Islet precursor cell (in vitro differentiated cells): ENCODE measurements around the gene STON1.
A peak's percentile ranks its signal among the peaks of the same experiment; 100 is the strongest.
"Not testable (repeated sequence)": the region's sequence is repeated elsewhere in the genome, so short reads cannot be mapped to it uniquely, and the experiment has no call there.

Source experiments
- DNase-seq: peaks from one replicate; pipeline ENCODE4 v3.0.0-alpha.2; 2018

The STON1 gene

GRCh38 chr2:48529676-48530032, 300 bp upstream of the STON1 start:
- peak; percentile 54 for DNase-seq

- peak; percentile 96 for DNase-seq
These were observed 1.2 kb downstream of the STON1 start for GRCh38 chr2:48531141-48531648.

- no peak for DNase-seq
These were observed 2.2 kb downstream of the STON1 start for GRCh38 chr2:48532174-48532573.

- no peak for DNase-seq
These were observed 2.9 kb downstream of the STON1 start for GRCh38 chr2:48532824-48533223.

GRCh38 chr2:48534781-48535180, 4.8 kb downstream of the STON1 start:
- peak; percentile 60 for DNase-seq

- DNase-seq: peak; percentile 74
These were observed 10.4 kb downstream of the STON1 start for GRCh38 chr2:48540237-48540935.

- DNase-seq: peak; percentile 45
These were observed 11.9 kb downstream of the STON1 start for GRCh38 chr2:48541666-48542389.

GRCh38 chr2:48543895-48544294, 13.9 kb downstream of the STON1 start:
- no peak for DNase-seq

GRCh38 chr2:48545244-48545643, 15.3 kb downstream of the STON1 start:
- peak; percentile 60 for DNase-seq

GRCh38 chr2:48548840-48549239, 18.9 kb downstream of the STON1 start:
- no peak for DNase-seq

- no peak for DNase-seq
These were observed 20.0 kb downstream of the STON1 start for GRCh38 chr2:48549972-48550371.

- no peak for DNase-seq
These were observed 21.6 kb downstream of the STON1 start for GRCh38 chr2:48551548-48551947.

- not testable (repeated sequence) for DNase-seq
These were observed 25.1 kb downstream of the STON1 start for GRCh38 chr2:48555071-48555470.

- no peak for DNase-seq
These were observed 28.5 kb downstream of the STON1 start for GRCh38 chr2:48558456-48558855.

GRCh38 chr2:48560546-48561209, 30.7 kb downstream of the STON1 start:
- DNase-seq: no peak

- DNase-seq: no peak
These were observed 32.3 kb downstream of the STON1 start for GRCh38 chr2:48562281-48562680.

GRCh38 chr2:48566592-48567310, 36.8 kb downstream of the STON1 start:
- DNase-seq: peak; percentile 71

GRCh38 chr2:48567671-48568070, 37.7 kb downstream of the STON1 start:
- DNase-seq: no peak

- no peak for DNase-seq
These were observed 38.6 kb downstream of the STON1 start for GRCh38 chr2:48568547-48568946.

- no peak for DNase-seq
These were observed 39.5 kb downstream of the STON1 start for GRCh38 chr2:48569433-48569832.

GRCh38 chr2:48572816-48573215, 42.9 kb downstream of the STON1 start:
- peak; percentile 93 for DNase-seq

GRCh38 chr2:48574353-48575287, 44.7 kb downstream of the STON1 start:
- no peak for DNase-seq
